Esophagus muscularis mucosa (tissue), 4 donors: Measurements from ENCODE around the gene OGFR. TPM values are rescaled to one million over a fixed set of nuclear protein-coding genes. Genes with fewer than 3 reads are reported as not detected.
A peak's percentile ranks its signal among the peaks of the same experiment; 100 is the strongest.

Experiments
- DNase-seq: peaks from one replicate; pipeline ENCODE4 v3.0.0-alpha.2; 2017; ENCODE audit errors: extremely low spot score
- H3K27ac ChIP-seq, 4 donors: fragments of 200-600 bp; sonication (generic); replicated peaks in 1 of 4; 1 replicate in 3 of 4; 2 replicates in 1 of 4; pipeline ENCODE4 v1.5.1; 2016 to 2019; ENCODE audit warnings: mild to moderate bottlenecking in 1 of 4
- H3K27me3 ChIP-seq, 4 donors: fragments of 200-600 bp; sonication (generic); one replicate each; pipeline versions ENCODE4 v1.5.1 to v1.6.0; 2016 to 2019
- H3K36me3 ChIP-seq, 4 donors: fragments of 200-600 bp; sonication (generic); one replicate each; pipeline ENCODE4 v1.5.1; 2016 to 2019
- H3K4me1 ChIP-seq, 4 donors: fragments of 200-600 bp; sonication (generic); one replicate each; pipeline ENCODE4 v1.5.1; 2016 to 2019
- H3K4me3 ChIP-seq, 4 donors: fragments of 200-600 bp; sonication (generic); 1 replicate in 2 of 4; 2 replicates in 2 of 4; pipeline ENCODE4 v1.5.1; 2016 to 2019; ENCODE audit warnings: mild to moderate bottlenecking in 4 of 4, moderate library complexity in 1 of 4
- H3K9me3 ChIP-seq, 4 donors: fragments of 200-600 bp; sonication (generic); 1 replicate in 3 of 4; 2 replicates in 1 of 4; pipeline ENCODE4 v1.5.1; 2016 to 2019
- CTCF ChIP-seq, 3 experiments: fragments of 200-600 bp in 2 of 3; fragments of 450-650 bp in 1 of 3; sonication (generic) in 2 of 3; IDR thresholded peaks; one replicate each; pipeline ENCODE4 v1.5.1; 2017 to 2019; ENCODE audit warnings: antibody characterized with exemption in 3 of 3, mild to moderate bottlenecking in 2 of 3, moderate library complexity in 1 of 3
- EP300 ChIP-seq: sonication (generic); formaldehyde crosslinking; IDR thresholded peaks from one replicate; pipeline ENCODE4 v1.6.1; 2017; ENCODE audit warnings: antibody characterized with exemption
- POLR2A ChIP-seq: fragments of 450-650 bp; IDR thresholded peaks from one replicate; pipeline ENCODE4 v1.6.1; 2017; ENCODE audit warnings: antibody characterized with exemption, moderate library complexity, mild to moderate bottlenecking, low read depth
- POLR2AphosphoS5 ChIP-seq, 2 donors: sonication (generic); formaldehyde crosslinking; IDR thresholded peaks; one replicate each; pipeline ENCODE4 v1.6.1; 2017; ENCODE audit warnings: antibody characterized with exemption in 2 of 2
- WGBS: methylation state at CpG from one replicate; pipeline ENCODE4 v1.1.5; 2018; 5-methylcytosine and 5-hydroxymethylcytosine counted together
- intact Hi-C: fragments of 100-400 bp; cut with DNase I; formaldehyde crosslinking; loops from one replicate; pipeline ENCODE4 v1.15.1; 2023
- total RNA-seq, 4 donors: library from RNA; depleted of rRNA; stranded (reverse); fragments of >200 nt; gene quantifications; one replicate each; pipeline versions ENCODE4 v1.1.0 to v1.2.1, GENCODE V29; 2016

Gene OGFR
- total RNA-seq, 4 donors from 2014 or later, result 46.1 to 84.5 (median 62.7) TPM

GRCh38 chr20:62759981-62760431, 44.6 kb upstream of the OGFR start:
- Histone ChIP-seq H3K27me3 (peaks cover 0 to 40% (median 0%) of the 10 kb centered on the region in 4 donors), H3K4me1 (peaks cover 0 to 18% (median 16%) of the 10 kb centered on the region in 4 donors), H3K4me3 (no peak overlapping the region), H3K9me3 (peaks cover 0 to 5% (median 0%) of the 10 kb centered on the region in 4 donors), H3K27ac (no peak overlapping the region), H3K36me3 (no peaks in the 10 kb centered on the region)
- DNase-seq, result no peak
- TF ChIP-seq POLR2AphosphoS5 (IDR thresholded peaks at IDR 0.05) (no peak), POLR2A (no peak), CTCF (IDR thresholded peaks at IDR 0.05) (no peak), EP300 (no peak)
- 75% methylated on average over 20 of the region's 20 CpGs for WGBS
- intact Hi-C loops, result no loop called here

- TF ChIP-seq EP300, result no peak
- TF ChIP-seq POLR2AphosphoS5 (IDR thresholded peaks at IDR 0.05), result no peak
- TF ChIP-seq POLR2A, result no peak
- no peak for TF ChIP-seq CTCF (IDR thresholded peaks at IDR 0.05)
- H3K27me3 ChIP-seq, result peaks cover 0 to 44% (median 0%) of the 10 kb centered on the region in 4 donors
- H3K4me1 ChIP-seq, result peaks cover 0 to 18% (median 16%) of the 10 kb centered on the region in 4 donors
- H3K27ac ChIP-seq, result no peak overlapping the region
- H3K36me3 ChIP-seq, result no peaks in the 10 kb centered on the region
- peaks cover 0 to 5% (median 0%) of the 10 kb centered on the region in 4 donors for H3K9me3 ChIP-seq
- no peak for DNase-seq
- intact Hi-C loops, result no loop called here
- H3K4me3 ChIP-seq, result no peak overlapping the region
- 76% methylated on average over 3 of the region's 11 CpGs for WGBS
These were observed 44.2 kb upstream of the OGFR start for GRCh38 chr20:62760471-62760855.

GRCh38 chr20:62760856-62761758, 43.5 kb upstream of the OGFR start:
- peak overlapping the region in 1 of 4 donors; percentile 44 for H3K27ac ChIP-seq
- no peak for DNase-seq
- H3K4me3 ChIP-seq, result no peak overlapping the region
- H3K27me3 ChIP-seq, result peaks cover 0 to 48% (median 0%) of the 10 kb centered on the region in 4 donors
- H3K4me1 ChIP-seq, result peaks cover 0 to 18% (median 16%) of the 10 kb centered on the region in 4 donors
- intact Hi-C loops, result no loop called here
- peaks cover 0 to 5% (median 0%) of the 10 kb centered on the region in 4 donors for H3K9me3 ChIP-seq
- no peaks in the 10 kb centered on the region for H3K36me3 ChIP-seq
- TF ChIP-seq POLR2A, result no peak
- peak in 1 of 2 donors; percentile 17 for TF ChIP-seq POLR2AphosphoS5 (IDR thresholded peaks at IDR 0.05)
- 52% methylated on average over 15 of the region's 26 CpGs for WGBS

GRCh38 chr20:62761759-62762131, 42.9 kb upstream of the OGFR start:
- no peak overlapping the region for H3K27ac ChIP-seq
- peaks cover 0 to 50% (median 0%) of the 10 kb centered on the region in 4 donors for H3K27me3 ChIP-seq

More at GRCh38 chr20:62761759-62762131, 42.9 kb upstream of the OGFR start:
- Histone ChIP-seq H3K9me3 (peaks cover 0 to 5% (median 0%) of the 10 kb centered on the region in 4 donors), H3K4me1 (peaks cover 0 to 18% (median 16%) of the 10 kb centered on the region in 4 donors), H3K36me3 (no peaks in the 10 kb centered on the region), H3K4me3 (no peak overlapping the region)
- no peak for DNase-seq
- WGBS, result 94% methylated on average over 5 of the region's 6 CpGs
- no peak for TF ChIP-seq EP300
- no peak for TF ChIP-seq POLR2AphosphoS5 (IDR thresholded peaks at IDR 0.05)
- TF ChIP-seq POLR2A, result no peak
- no peak for TF ChIP-seq CTCF (IDR thresholded peaks at IDR 0.05)
- intact Hi-C loops, result no loop called here
